AG04450 (cell line): ENCODE results near the gene SNAP23. TPM values are rescaled to one million over a fixed set of nuclear protein-coding genes. Genes with fewer than 3 reads are reported as not detected.

Source experiments
- CTCF ChIA-PET: fragments of 300-600, 350-600 bp; formaldehyde crosslinking; extraction: SDS; loops from one replicate; lab custom pipeline; 2022; ENCODE audit warnings: antibody characterized with exemption, inconsistent platforms; lab: Charles Lee
- POLR2A ChIA-PET: fragments of 350-600 bp; formaldehyde crosslinking; extraction: SDS; loops from one replicate; lab custom pipeline; 2021; ENCODE audit warnings: antibody characterized with exemption, inconsistent platforms; lab: Yijun Ruan, JAX
- DNase-seq: peaks from one replicate; pipeline ENCODE4 v3.0.0-alpha.2; 2011; ENCODE audit warnings: low read depth, low spot score
- H3K27ac ChIP-seq: one replicate; pipeline ENCODE4 v1.5.1; 2012; ENCODE audit warnings: low read depth, low read length, control low read depth
- H3K27me3 ChIP-seq: one replicate; pipeline ENCODE4 v1.6.0; 2012; ENCODE audit warnings: low read length; ENCODE audit not compliant: control insufficient read depth, insufficient read depth
- H3K4me3 ChIP-seq: 2 replicates; pipeline ENCODE4 v1.5.1; 2011; ENCODE audit warnings: mild to moderate bottlenecking, low read depth, low read length, control low read depth
- H3K9me3 ChIP-seq: 2 replicates; pipeline ENCODE4 v1.5.1; 2012; ENCODE audit warnings: low read length; ENCODE audit not compliant: control insufficient read depth, insufficient read depth
- CTCF ChIP-seq: IDR thresholded peaks from 2 replicates; pipeline ENCODE4 v1.5.1; 2011; ENCODE audit warnings: low read depth, low read length, control low read depth, inconsistent platforms
- polyA plus RNA-seq: library from polyadenylated mRNA; depleted of rRNA; stranded (reverse); fragments of >200 nt; gene quantifications from 2 replicates; pipeline ENCODE4 v1.2.3, GENCODE V29; 2011

The SNAP23 gene
- polyA plus RNA-seq, 1 experiment = 83.7 TPM

- POLR2A ChIA-PET = interaction anchor here (0.6 to 1.8 kb wide), 11 partner anchors 9 to 249 kb away, joined by 3 to 8 read pairs (median 4); partner anchors contain the start of genes GANC, SNAP23, TMEM87A and VPS39
- peak overlapping the region; percentile 60 for H3K4me3 ChIP-seq
- CTCF ChIA-PET = interaction anchor here (0.5 to 1.5 kb wide), 3 partner anchors 14 to 467 kb away, joined by 4 to 8 read pairs (median 6); no protein-coding TSS in a partner anchor
- H3K27me3 ChIP-seq = no peaks in the 10 kb centered on the region
- peak overlapping the region; percentile 94 for H3K27ac ChIP-seq
- peak; percentile 88 for DNase-seq
- H3K9me3 ChIP-seq = no peaks in the 10 kb centered on the region
- TF ChIP-seq CTCF = no peak
These were observed 37.7 kb upstream of the SNAP23 start for GRCh38 chr15:42457445-42458442.

GRCh38 chr15:42461261-42461660, 34.2 kb upstream of the SNAP23 start:
- CTCF ChIA-PET = interaction anchor here (2.1 kb wide), 1 partner anchor 11 kb away, joined by 6 read pairs; no protein-coding TSS in a partner anchor

GRCh38 chr15:42465520-42466259, 29.7 kb upstream of the SNAP23 start:
- ChIA-PET POLR2A (no interaction called here), CTCF (no interaction called here)
- no peak for DNase-seq
- Histone ChIP-seq H3K4me3 (no peak overlapping the region), H3K9me3 (no peaks in the 10 kb centered on the region), H3K27ac (no peak overlapping the region), H3K27me3 (no peaks in the 10 kb centered on the region)
- no peak for TF ChIP-seq CTCF

More at GRCh38 chr15:42461261-42461660, 34.2 kb upstream of the SNAP23 start:
- no peak for DNase-seq
- Histone ChIP-seq H3K9me3 (no peaks in the 10 kb centered on the region), H3K27ac (no peak overlapping the region), H3K4me3 (no peak overlapping the region), H3K27me3 (no peaks in the 10 kb centered on the region)
- POLR2A ChIA-PET = no interaction called here
- TF ChIP-seq CTCF = no peak

GRCh38 chr15:42471002-42471401, 24.4 kb upstream of the SNAP23 start:
- H3K27ac ChIP-seq = no peak overlapping the region
- DNase-seq = no peak
- TF ChIP-seq CTCF = no peak
- H3K27me3 ChIP-seq = no peaks in the 10 kb centered on the region
- CTCF ChIA-PET = interaction anchor here (0.8 to 2.2 kb wide), 12 partner anchors 9 to 389 kb away, joined by 3 to 12 read pairs (median 4); partner anchors contain the start of genes GANC and TMEM87A
- H3K9me3 ChIP-seq = no peaks in the 10 kb centered on the region
- no peak overlapping the region for H3K4me3 ChIP-seq
- POLR2A ChIA-PET = no interaction called here
